Lower leg skin (tissue), 3 donors: ENCODE measurements around the gene AVP.

Experiments
- CTCF ChIP-seq, 3 donors: fragments of 450-650 bp; IDR thresholded peaks; one replicate each; pipeline ENCODE4 v1.5.1; 2016; ENCODE audit warnings: antibody characterized with exemption in 3 of 3, mild to moderate bottlenecking in 3 of 3, moderate library complexity in 2 of 3
- POLR2A ChIP-seq, 2 donors: fragments of 450-650 bp; IDR thresholded peaks; one replicate each; pipeline ENCODE4 v1.6.1; 2016 to 2017; ENCODE audit warnings: antibody characterized with exemption in 2 of 2, mild to moderate bottlenecking in 1 of 2, moderate library complexity in 1 of 2

- no peak for TF ChIP-seq CTCF (IDR thresholded peaks at IDR 0.05)
- TF ChIP-seq POLR2A (IDR thresholded peaks at IDR 0.05): no peak
Observed at GRCh38 chr20:3047486-3048419, 36.8 kb downstream of the AVP start.
